Esophagus muscularis mucosa (tissue), 4 donors: ENCODE data around the gene DRAP1. TPM values are rescaled to one million over a fixed set of nuclear protein-coding genes. Genes with fewer than 3 reads are reported as not detected.
A peak's percentile ranks its signal among the peaks of the same experiment; 100 is the strongest.

Source experiments
- DNase-seq: peaks from one replicate; pipeline ENCODE4 v3.0.0-alpha.2; 2017; ENCODE audit errors: extremely low spot score
- H3K27ac ChIP-seq, 4 donors: fragments of 200-600 bp; sonication (generic); replicated peaks in 1 of 4; 1 replicate in 3 of 4; 2 replicates in 1 of 4; pipeline ENCODE4 v1.5.1; 2016 to 2019; ENCODE audit warnings: mild to moderate bottlenecking in 1 of 4
- H3K27me3 ChIP-seq, 4 donors: fragments of 200-600 bp; sonication (generic); one replicate each; pipeline versions ENCODE4 v1.5.1 to v1.6.0; 2016 to 2019
- H3K36me3 ChIP-seq, 4 donors: fragments of 200-600 bp; sonication (generic); one replicate each; pipeline ENCODE4 v1.5.1; 2016 to 2019
- H3K4me1 ChIP-seq, 4 donors: fragments of 200-600 bp; sonication (generic); one replicate each; pipeline ENCODE4 v1.5.1; 2016 to 2019
- H3K4me3 ChIP-seq, 4 donors: fragments of 200-600 bp; sonication (generic); 1 replicate in 2 of 4; 2 replicates in 2 of 4; pipeline ENCODE4 v1.5.1; 2016 to 2019; ENCODE audit warnings: mild to moderate bottlenecking in 4 of 4, moderate library complexity in 1 of 4
- H3K9me3 ChIP-seq, 4 donors: fragments of 200-600 bp; sonication (generic); 1 replicate in 3 of 4; 2 replicates in 1 of 4; pipeline ENCODE4 v1.5.1; 2016 to 2019
- EP300 ChIP-seq: sonication (generic); formaldehyde crosslinking; IDR thresholded peaks from one replicate; pipeline ENCODE4 v1.6.1; 2017; ENCODE audit warnings: antibody characterized with exemption
- POLR2A ChIP-seq: fragments of 450-650 bp; IDR thresholded peaks from one replicate; pipeline ENCODE4 v1.6.1; 2017; ENCODE audit warnings: antibody characterized with exemption, moderate library complexity, mild to moderate bottlenecking, low read depth
- POLR2AphosphoS5 ChIP-seq, 2 donors: sonication (generic); formaldehyde crosslinking; IDR thresholded peaks; one replicate each; pipeline ENCODE4 v1.6.1; 2017; ENCODE audit warnings: antibody characterized with exemption in 2 of 2
- WGBS: methylation state at CpG from one replicate; pipeline ENCODE4 v1.1.5; 2018; 5-methylcytosine and 5-hydroxymethylcytosine counted together
- intact Hi-C: fragments of 100-400 bp; cut with DNase I; formaldehyde crosslinking; loops from one replicate; pipeline ENCODE4 v1.15.1; 2023
- total RNA-seq, 4 donors: library from RNA; depleted of rRNA; stranded (reverse); fragments of >200 nt; gene quantifications; one replicate each; pipeline versions ENCODE4 v1.1.0 to v1.2.1, GENCODE V29; 2016
- TF ChIP-seq, protein P1 (sequence below), 3 experiments: fragments of 200-600 bp in 2 of 3; fragments of 450-650 bp in 1 of 3; sonication (generic) in 2 of 3; IDR thresholded peaks; one replicate each; pipeline ENCODE4 v1.5.1; 2017 to 2019; ENCODE audit warnings: antibody characterized with exemption in 3 of 3, mild to moderate bottlenecking in 2 of 3, moderate library complexity in 1 of 3

The DRAP1 gene
- total RNA-seq, 4 donors from 2014 or later, result 78.4 to 122 (median 101) TPM

- no peaks in the 10 kb centered on the region for H3K9me3 ChIP-seq
- DNase-seq, result no peak
- 84% methylated on average over 14 of the region's 14 CpGs for WGBS
- intact Hi-C loops, result loop anchor here (5.0 kb wide), 1 partner anchor 115 kb away; the partner anchor contains the start of genes BANF1 and EIF1AD
- H3K27ac ChIP-seq, result peak overlapping the region; percentile 96 to 100 (median 98)
- TF ChIP-seq, protein P1, sequence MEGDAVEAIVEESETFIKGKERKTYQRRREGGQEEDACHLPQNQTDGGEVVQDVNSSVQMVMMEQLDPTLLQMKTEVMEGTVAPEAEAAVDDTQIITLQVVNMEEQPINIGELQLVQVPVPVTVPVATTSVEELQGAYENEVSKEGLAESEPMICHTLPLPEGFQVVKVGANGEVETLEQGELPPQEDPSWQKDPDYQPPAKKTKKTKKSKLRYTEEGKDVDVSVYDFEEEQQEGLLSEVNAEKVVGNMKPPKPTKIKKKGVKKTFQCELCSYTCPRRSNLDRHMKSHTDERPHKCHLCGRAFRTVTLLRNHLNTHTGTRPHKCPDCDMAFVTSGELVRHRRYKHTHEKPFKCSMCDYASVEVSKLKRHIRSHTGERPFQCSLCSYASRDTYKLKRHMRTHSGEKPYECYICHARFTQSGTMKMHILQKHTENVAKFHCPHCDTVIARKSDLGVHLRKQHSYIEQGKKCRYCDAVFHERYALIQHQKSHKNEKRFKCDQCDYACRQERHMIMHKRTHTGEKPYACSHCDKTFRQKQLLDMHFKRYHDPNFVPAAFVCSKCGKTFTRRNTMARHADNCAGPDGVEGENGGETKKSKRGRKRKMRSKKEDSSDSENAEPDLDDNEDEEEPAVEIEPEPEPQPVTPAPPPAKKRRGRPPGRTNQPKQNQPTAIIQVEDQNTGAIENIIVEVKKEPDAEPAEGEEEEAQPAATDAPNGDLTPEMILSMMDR (IDR thresholded peaks at IDR 0.05), result no peak
- no peak for TF ChIP-seq POLR2AphosphoS5 (IDR thresholded peaks at IDR 0.05)
- TF ChIP-seq EP300, result no peak
- TF ChIP-seq POLR2A, result no peak
- peaks cover 8 to 47% (median 41%) of the 10 kb centered on the region in 4 donors for H3K36me3 ChIP-seq
- H3K4me3 ChIP-seq, result peak overlapping the region; percentile 71 to 84 (median 78)
- H3K27me3 ChIP-seq, result no peaks in the 10 kb centered on the region
- peaks cover 31 to 71% (median 58%) of the 10 kb centered on the region in 4 donors for H3K4me1 ChIP-seq
Measured at GRCh38 chr11:65886826-65887722, 32.2 kb upstream of the DRAP1 start.

- DNase-seq, result no peak
- WGBS, result 0% methylated on average over 3 of the region's 23 CpGs
- H3K27ac ChIP-seq, result peak overlapping the region; percentile 96 to 100 (median 98)
- intact Hi-C loops, result loop anchor here (1.0 to 5.0 kb wide), 3 partner anchors 31 to 115 kb away; partner anchors contain the start of genes BANF1, EIF1AD and SART1
- TF ChIP-seq, protein P1 (IDR thresholded peaks at IDR 0.05), result no peak
- TF ChIP-seq POLR2A (no peak), EP300 (no peak), POLR2AphosphoS5 (IDR thresholded peaks at IDR 0.05) (no peak)
- H3K27me3 ChIP-seq, result no peaks in the 10 kb centered on the region
- H3K36me3 ChIP-seq, result peaks cover 5 to 40% (median 34%) of the 10 kb centered on the region in 4 donors
- peak overlapping the region; percentile 71 to 84 (median 78) for H3K4me3 ChIP-seq
- peaks cover 37 to 78% (median 65%) of the 10 kb centered on the region in 4 donors for H3K4me1 ChIP-seq
- no peaks in the 10 kb centered on the region for H3K9me3 ChIP-seq
Measured at GRCh38 chr11:65887723-65888162, 31.5 kb upstream of the DRAP1 start.

DNA sequence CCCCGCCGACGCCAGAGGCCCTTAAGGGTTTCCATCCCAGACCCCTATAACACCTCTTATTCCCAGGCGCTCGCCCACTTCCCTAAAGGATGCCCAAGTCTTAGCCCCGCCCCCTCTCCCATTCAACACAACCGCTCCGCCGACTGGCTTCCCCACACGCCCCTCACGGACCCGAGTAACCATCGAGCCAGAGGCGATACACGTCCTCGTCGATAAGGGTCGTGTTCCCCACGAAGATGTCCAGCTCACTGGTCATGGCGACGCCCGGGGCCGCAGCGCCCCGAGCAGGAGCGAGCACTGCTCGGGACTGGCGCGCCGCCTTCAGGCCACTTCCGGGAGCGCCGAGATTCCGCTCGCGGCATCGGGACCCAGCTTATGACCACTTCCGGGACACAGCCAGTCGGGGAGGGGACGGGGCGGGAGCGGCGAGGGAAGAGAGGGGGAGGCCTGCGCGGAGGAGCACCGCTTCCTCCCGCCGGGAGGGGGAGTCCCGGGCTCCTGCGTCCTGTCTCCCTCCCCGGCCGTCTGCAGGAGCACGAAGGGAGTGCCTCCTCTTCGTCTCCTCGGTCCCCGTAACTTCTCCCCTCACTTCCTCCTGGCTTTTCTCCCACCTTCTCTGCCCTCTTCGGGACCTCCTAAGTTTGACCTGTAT lies 30.9 kb upstream of the DRAP1 start, which contains the start of gene FIBP:
TSS of gene FIBP (minus strand) at position 309 of the 652 bp plus-strand sequence. CDS start at position 256, 53 bp downstream.
- peaks cover 43 to 83% (median 70%) of the 10 kb centered on the region in 4 donors for H3K4me1 ChIP-seq
- TF ChIP-seq POLR2A (peak; percentile 85), EP300 (no peak), POLR2AphosphoS5 (IDR thresholded peaks at IDR 0.05) (peak; percentile 90 to 99)
- TF ChIP-seq, protein P1 (IDR thresholded peaks at IDR 0.05), result peak; percentile 62 to 87 (median 86)
- H3K27ac ChIP-seq, result peak within 1 kb of the TSS; percentile 96 to 100 (median 98)
- no peaks in the 10 kb centered on the region for H3K27me3 ChIP-seq
- H3K4me3 ChIP-seq, result peak within 1 kb of the TSS; percentile 71 to 84 (median 78)
- peak; percentile 99 for DNase-seq
- no peaks in the 10 kb centered on the region for H3K9me3 ChIP-seq
- H3K36me3 ChIP-seq, result peaks cover 0 to 35% (median 29%) of the 10 kb centered on the region in 4 donors
- intact Hi-C loops, result loop anchor here (1.0 to 5.0 kb wide), 3 partner anchors 30 to 114 kb away; partner anchors contain the start of genes BANF1, EIF1AD and SART1
- WGBS, result under 1% methylated on average over 24 of the region's 57 CpGs

DNA sequence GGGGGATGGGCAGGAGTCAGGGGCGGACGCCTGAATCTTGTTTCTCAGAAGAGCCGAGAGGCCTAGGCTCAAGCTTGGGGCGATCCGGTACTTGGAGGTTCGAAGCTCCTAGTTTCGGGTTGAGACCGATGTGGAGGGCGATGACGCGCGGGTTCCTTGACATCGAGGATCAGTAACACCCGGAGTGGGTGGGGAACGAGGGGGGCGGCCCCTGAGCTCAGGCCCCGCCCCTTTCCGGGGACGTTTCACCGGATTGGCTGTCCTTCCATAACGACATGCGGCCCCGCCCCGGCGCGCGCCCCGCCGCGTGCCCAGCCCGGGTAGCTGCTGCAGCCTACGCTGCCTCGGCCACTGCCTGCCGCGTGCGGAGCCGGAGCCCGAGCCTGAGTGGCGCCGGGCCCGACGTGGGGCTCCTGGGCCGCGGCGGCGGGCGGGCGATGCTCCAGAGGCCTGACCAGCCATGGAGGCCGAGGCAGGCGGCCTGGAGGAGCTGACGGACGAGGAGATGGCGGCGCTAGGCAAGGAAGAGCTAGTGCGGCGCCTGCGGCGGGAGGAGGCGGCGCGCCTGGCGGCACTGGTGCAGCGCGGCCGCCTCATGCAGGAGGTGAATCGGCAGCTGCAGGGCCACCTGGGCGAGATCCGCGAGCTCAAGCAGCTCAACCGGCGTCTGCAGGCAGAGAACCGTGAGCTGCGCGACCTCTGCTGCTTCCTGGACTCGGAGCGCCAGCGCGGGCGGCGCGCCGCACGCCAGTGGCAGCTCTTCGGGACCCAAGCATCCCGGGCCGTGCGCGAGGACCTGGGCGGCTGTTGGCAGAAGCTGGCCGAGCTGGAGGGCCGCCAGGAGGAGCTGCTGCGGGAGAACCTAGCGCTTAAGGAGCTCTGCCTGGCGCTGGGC lies 28.7 kb upstream of the DRAP1 start, which contains the start of gene CCDC85B:
TSS of gene CCDC85B (plus strand) at position 350 of the 895 bp plus-strand sequence. CDS start at position 461, 111 bp downstream.
- TF ChIP-seq POLR2A, result peak; percentile 87
- TF ChIP-seq, protein P1 (IDR thresholded peaks at IDR 0.05), result peak in 2 of 3 experiments; percentile 9 to 22
- TF ChIP-seq POLR2AphosphoS5 (IDR thresholded peaks at IDR 0.05), result peak; percentile 94 to 99
- TF ChIP-seq EP300, result no peak
- Histone ChIP-seq H3K27ac (peak within 1 kb of the TSS; percentile 96 to 100 (median 98)), H3K4me3 (peak within 1 kb of the TSS; percentile 71 to 84 (median 82)), H3K9me3 (no peaks in the 10 kb centered on the region), H3K36me3 (peaks cover 0 to 15% (median 8%) of the 10 kb centered on the region in 4 donors), H3K27me3 (no peaks in the 10 kb centered on the region), H3K4me1 (peaks cover 52 to 76% (median 69%) of the 10 kb centered on the region in 4 donors)
- intact Hi-C loops, result no loop called here
- 0% methylated on average over 8 of the region's 94 CpGs for WGBS
- peak; percentile 100 for DNase-seq
